GM18508 (cell line): ENCODE measurements around the gene FYN.
A peak's percentile ranks its signal among the peaks of the same experiment; 100 is the strongest.
"Not testable (repeated sequence)": the region's sequence is repeated elsewhere in the genome, so short reads cannot be mapped to it uniquely, and the experiment has no call there.

Experiments used
- ATAC-seq: cut with Tn5 transposase; IDR thresholded peaks from one replicate; pipeline ENCODE4 v1.9.1; 2021; ENCODE audit warnings: moderate number of reproducible peaks; ENCODE audit not compliant: insufficient read depth, unreplicated experiment

FYN gene

DNA sequence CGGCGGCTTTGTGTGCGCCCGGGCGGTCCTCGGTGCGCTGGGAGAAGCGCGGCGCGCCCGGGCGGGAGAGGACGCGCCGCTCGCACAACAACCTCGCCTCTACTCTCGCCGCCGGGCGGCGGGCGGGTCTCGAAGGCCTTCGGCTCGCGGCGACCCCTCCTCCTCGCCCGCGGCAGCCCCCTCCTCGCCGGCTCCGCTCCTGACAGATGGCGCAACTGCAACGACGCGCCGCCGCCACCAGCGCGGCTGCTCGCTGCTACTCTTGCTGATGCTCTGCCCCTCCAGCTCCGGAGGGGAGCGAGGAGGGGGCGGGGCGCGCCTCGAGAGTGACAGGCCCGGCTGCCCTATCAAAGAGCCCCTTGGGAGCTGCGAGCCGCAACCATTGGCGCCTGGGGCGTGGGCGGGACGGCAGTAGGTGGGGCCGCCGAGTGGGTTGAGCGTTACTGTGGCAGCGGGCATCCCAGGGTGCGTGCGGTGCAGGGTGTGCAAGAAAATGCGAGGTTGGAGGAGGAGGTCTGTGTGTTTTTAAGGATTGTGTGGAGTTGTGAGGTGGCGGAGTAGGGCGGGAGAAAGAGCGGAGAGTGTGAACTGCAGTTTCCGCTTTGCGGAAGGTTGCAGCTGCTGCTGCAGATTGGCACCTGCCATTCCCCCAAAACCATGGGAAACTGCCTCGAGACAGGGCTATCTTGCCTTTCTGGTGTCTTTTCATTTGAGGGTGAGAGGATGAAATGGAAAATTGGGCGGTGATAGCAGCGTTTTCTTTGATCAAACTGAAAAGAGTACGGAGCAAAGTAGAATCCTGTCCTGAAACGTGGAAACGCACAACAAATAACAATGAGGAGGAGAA is at the start of gene FYN:
Gene FYN, minus strand, starts transcription at position 275 of the 847 bp plus-strand sequence. CDS start 153,401 bp downstream, outside the sequence.
- peak; percentile 95 for ATAC-seq

DNA sequence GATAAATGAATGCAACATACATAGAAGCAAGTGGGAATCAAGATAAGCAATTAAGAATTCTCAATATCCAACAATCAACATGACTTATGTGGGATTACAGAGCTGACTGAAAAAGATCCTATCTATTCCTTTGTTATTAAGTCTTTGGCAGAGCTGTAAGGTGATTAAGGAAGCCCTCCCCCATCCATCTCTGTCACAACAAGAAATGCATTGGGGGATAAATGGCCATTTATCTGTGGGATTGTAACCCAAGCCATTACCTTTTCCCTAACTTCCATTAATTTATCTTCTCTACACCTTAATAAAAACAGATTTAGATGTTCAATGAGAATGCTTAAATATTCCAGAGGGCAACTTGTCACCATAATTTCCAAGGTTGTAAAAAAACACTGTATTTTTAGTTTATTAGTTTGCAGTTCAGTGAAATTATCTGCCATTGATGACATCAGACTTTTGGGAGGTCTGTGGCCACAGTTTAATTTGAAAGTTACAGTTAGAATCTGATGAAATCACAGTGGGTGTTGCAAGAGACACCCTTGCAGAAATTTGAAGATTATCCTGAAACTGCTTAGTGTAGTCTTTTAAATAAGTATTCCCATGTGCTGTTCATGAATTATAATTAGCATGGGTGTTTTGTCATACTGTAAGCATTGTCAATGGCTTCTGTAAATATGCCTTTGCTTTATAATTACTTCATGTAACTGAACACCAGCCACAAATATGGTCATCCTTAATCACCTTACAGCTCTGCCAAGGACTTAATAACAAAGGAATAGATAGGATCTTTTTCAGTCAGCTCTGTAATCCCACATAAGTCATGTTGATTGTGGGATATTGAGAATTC is 49.4 kb upstream of the FYN start:
- ATAC-seq = no peak

GRCh38 chr6:111921103-111921502 is 47.9 kb upstream of the FYN start:
- no peak for ATAC-seq

- ATAC-seq = no peak
Measured at GRCh38 chr6:111920578-111920977, 47.3 kb upstream of the FYN start.

- ATAC-seq = no peak
Measured at GRCh38 chr6:111918825-111919224, 45.6 kb upstream of the FYN start.

DNA sequence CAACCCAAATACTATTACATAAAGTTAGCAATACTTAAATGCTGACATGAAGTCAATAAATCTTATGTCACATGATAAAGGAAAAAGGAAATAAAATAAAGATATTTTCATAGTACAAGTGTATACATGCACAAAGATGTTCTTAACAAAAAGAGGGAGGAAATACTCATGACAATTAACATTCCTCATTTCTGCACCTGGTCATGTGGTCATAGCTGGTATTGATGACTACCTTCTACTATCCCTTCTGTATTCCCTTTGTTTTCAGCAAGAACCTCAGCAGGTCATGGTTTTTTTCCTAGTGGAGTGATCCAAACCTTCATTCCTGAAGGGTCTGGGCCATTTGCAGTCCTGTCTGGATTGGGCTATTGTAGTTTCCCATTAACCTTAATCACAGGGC is 43.5 kb upstream of the FYN start:
- no peak for ATAC-seq

DNA sequence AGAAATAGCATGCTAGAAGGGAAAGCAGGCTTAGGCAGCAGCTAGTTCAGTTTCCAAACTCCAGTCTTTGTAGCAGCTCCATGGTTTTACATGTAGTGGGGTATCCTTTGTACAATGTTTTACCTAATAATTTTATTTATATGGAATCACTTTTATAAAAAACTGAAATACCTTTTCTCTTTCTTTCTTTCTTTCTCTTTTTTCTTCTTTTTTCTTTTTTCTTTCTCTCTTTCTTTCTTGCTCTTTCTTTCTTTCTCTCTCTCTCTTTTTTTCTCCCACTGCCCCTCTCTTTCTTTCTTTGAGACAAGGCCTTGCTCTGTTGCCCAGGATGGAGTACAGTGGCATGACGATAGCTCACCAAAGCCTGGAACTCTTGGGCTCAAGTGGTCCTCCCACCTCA is 41.4 kb upstream of the FYN start:
- ATAC-seq = no peak

DNA sequence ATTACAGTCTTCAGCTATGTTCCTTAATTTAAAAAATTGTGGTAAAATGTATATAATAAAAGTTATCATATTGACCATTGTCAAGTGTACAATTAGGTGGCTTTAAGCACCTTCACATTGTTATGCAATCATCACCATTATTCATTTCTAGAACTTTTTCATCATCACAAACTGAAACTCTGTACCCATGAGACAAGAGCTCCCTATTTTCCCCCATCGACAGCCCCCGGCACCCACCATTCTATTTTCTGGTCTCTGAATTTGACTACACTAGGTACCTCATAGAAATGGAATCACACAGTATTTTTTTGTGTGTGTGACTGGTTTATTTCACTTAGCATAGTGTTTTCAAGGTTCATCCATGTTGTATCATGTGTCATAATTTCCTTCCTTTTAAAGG is 39.7 kb upstream of the FYN start:
- no peak for ATAC-seq

DNA sequence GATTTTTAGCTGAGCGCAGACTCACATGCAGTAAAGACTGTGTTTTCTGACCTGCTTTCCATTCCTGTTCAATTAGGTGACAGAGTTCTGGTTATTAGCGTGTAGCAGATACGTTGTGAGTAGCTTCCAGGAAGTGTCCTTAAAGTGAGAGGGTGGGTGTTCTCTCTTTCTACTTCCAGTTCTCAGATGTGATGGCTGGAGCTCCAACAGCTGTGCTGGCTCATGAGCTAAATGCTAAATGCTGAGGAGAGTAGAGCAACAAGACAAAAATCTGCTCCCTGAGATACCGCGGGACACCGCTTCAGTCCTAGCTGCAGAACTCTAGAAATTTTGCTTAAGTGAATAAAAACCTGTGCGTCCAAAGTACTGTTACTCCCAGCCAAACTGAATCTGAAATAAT is 38.2 kb upstream of the FYN start:
- no peak for ATAC-seq

DNA sequence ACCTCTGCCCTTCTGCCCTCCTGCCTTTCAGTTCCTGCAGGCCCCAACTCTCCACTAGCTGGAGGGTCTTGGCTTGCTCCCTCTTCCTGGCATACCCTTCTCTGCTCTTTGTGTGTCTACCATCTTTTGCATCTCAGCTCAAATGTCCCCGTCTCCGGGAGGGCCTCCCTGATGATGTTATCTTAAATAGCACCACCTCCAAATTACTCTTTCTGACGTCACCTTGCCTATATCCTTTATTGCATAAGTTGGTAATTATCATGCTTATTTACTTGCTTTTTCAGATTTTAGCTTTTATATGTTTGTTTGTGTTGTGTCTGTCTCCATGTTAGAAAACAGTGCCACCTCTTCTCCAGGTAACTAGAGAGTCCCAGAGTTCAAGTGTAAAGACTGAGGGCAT is 36.0 kb upstream of the FYN start:
- no peak for ATAC-seq

- not testable (repeated sequence) for ATAC-seq
Measured at GRCh38 chr6:111908365-111908764, 35.1 kb upstream of the FYN start.

DNA sequence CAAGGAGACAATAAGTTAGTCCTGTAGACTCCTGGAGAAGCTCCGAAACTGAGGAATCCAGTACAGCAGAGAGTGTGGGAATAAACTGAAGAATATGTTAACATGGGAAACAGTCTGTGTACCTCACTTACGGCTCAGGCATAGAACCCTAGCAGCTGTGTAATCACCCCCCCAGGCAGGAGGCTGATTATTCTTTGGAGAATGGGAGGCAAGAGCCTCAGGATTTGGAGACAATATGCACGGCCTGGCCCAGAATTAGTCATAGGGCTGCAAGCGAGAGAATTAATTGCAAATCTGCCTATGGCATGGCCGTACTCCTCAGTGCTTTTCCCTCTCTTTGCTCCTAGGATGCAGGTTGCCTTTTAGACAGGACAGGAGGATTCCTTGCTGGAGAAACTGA is 27.5 kb upstream of the FYN start:
- no peak for ATAC-seq

DNA sequence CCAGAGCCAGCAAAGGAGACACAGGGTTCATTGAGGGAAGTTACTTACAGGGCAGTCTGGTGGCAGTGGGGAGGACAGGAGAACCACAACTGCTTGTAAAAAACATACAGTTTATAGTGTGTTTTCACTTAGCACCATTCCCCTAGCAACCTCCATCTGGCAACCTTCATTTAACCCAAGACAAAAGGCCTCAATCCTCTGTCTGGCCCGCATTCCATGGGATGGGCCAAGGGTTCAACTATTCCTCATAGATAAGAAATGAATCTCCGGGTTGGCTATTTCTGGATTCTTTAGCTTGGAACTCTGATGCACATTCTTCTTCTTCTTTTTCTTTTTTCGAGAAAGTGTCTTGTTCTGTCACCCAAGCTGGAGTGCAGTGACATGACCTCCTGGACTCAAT is 26.3 kb upstream of the FYN start:
- ATAC-seq = no peak

DNA sequence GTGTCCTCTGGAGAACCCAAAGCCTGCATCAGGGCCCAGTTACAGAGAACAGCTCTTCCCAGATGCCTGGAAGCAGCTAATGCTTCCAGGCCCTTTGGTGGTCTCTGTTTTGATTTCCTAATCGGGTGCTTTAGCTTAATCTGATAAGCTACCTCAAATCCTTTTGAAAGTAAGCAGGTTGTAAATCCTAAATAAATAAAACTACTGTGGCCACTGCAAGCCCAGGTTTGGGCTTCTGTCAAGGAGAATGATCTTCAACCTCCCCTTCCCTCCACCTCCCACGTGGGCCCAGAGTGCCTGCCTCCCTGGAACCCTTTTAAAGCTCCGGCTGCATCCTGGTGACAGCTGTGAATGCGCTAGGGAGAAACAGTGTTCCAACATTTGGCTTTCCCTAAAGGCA is 25.2 kb upstream of the FYN start:
- no peak for ATAC-seq

DNA sequence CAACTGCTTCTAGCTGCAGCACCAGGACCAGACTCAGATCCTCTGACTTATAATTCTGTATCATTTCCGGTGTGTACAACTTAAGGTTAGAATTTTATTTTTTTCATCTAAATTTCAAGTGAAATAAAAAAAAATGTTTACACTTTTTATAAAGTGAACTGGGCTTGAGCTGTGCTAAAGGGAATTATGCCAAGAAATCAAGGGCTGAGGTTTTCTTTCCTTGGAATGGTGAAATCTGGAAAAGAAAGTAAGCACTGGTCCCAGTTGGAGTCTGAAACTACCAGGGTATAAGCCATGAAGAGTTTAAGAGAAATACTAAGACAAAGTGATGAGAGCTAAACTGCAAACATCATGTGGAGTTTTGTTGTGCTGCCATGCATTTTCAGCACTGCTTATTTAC is 21.7 kb upstream of the FYN start:
- ATAC-seq = no peak

- no peak for ATAC-seq
Measured at GRCh38 chr6:111894272-111894671, 21.0 kb upstream of the FYN start.

DNA sequence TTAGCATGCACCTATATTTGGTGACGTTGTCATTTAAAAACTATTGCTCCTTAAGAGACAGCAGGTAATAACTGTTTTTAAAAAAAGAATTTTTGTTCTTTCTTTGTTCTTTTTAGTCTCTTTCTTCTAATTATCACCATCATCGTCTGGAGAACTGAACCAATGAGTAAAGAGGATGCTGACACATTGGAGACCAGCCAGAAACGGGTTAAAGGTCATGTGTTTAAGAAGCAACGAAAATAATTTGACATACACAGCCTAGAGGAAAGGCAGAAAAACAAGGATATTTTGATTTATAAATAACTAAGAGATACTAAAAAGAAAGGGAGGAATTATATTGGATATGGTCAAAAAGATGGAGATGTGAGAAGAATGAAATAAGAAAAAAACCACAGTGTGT is 19.2 kb upstream of the FYN start:
- ATAC-seq = no peak

DNA sequence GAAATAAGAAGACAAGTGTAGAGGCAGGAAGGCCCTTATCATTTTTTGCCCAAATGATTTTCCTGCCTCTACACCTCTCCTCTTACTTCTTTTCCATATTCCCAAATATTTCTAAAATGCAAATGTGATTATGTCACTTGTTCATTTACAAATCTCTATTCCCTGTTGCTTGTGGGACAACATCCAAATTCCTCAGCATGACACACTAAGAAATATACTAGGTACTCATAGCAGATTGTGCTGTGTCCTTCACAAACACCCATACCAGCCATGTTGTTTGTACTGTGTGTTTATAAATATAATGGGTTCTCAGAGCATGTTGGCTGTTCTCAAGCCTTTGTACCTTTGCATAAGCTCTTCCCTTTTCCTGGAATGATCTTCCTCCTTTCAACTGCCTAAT is 17.7 kb upstream of the FYN start:
- no peak for ATAC-seq

DNA sequence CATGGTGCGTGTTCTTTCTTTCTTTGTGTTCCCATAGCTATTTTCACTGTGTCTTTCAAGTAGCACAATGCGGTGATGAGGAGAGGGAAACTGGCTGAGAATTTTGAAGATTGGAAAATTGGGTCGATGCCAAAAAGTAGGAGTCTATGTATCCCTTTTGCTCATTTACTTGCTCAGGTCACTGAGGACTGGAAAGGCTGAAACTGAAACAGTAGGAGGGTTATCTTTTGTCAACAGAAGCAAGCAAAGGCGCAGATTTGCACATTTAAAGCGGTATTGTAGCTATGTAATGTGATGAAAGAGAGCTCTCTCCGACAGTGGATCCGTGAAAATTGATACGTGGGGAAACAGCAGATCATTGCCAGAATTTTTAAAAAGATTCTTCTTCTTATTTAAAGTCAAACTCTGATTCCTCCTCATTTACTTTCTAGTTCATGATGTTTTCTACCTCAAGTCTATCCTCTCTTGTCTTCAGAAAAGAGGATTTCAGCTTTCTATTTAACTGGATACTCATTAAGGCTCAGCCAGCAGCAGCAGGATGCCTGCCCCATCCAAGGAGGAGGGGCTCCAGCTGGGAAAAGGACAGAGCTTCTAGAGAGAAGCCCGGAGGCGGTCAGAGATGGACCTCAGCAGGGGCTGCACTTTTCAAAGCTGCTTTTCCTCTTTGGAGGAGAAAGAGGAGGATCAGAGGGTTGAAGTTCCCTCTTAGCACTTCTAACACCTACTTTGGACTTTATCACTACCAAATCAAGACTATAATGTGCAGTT is 15.9 kb upstream of the FYN start:
- ATAC-seq = no peak

DNA sequence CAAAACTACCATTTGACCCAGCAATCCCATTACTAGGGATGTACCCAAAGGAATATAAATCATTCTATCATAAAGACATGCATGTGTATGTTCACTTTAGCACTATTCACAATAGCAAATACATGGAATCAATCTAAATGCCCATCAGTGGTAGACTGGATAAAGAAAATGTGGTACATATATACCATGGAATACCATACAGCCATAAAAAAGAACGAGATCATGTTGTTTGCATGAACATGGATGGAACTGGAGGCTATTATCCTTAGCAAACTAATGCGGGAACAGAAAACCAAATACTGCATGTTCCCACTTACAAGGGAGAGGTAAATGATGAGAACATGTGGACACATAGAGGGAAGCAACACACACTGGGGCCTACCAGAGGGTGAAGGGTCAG is 13.5 kb upstream of the FYN start:
- not testable (repeated sequence) for ATAC-seq
